Upper lobe of left lung (tissue), 4 donors: ENCODE results near the gene SPINDOC.

Experiments
- CTCF ChIP-seq, 6 experiments: fragments of 450-650 bp in 4 of 6; fragments of 200-600 bp in 2 of 6; sonication (generic) in 2 of 6; IDR thresholded peaks; one replicate each; pipeline ENCODE4 v1.5.1; 2016 to 2019; ENCODE audit warnings: antibody characterized with exemption in 6 of 6
- POLR2A ChIP-seq, 4 donors: fragments of 450-650 bp; IDR thresholded peaks; one replicate each; pipeline ENCODE4 v1.5.1; 2016 to 2017; ENCODE audit warnings: antibody characterized with exemption in 4 of 4, mild to moderate bottlenecking in 2 of 4

GRCh38 chr11:63840356-63841060 lies 27.3 kb downstream of the SPINDOC start:
- TF ChIP-seq CTCF (IDR thresholded peaks at IDR 0.05), result no peak
- TF ChIP-seq POLR2A (IDR thresholded peaks at IDR 0.05), result no peak
